ENCODE results near the gene PTOV1.

PTOV1 gene

GRCh38 chr19:49866933-49867782 lies 16.2 kb downstream of the PTOV1 start, which contains the start of gene PNKP (continued):
- TF ChIP-seq ZNF398 (tag by site-specific recombination; IDR thresholded peaks at IDR 0.05) (no peak), ZNF391 (tag by site-specific recombination; IDR thresholded peaks at IDR 0.05; ENCODE audit: borderline replicate concordance, low read depth) (0 out of 2 replicates have a peak, but pooled peaks have one; percentile 64), ZNF404 (tag by site-specific recombination; IDR thresholded peaks at IDR 0.05) (no peak), ZNF596 (tag by site-specific recombination; IDR thresholded peaks at IDR 0.05) (no peak), ZNF362 (tag by site-specific recombination; IDR thresholded peaks at IDR 0.05) (no peak), ZNF776 (tag by site-specific recombination; IDR thresholded peaks at IDR 0.05; ENCODE audit: borderline replicate concordance) (no peak), PATZ1 (tag by site-specific recombination; IDR thresholded peaks at IDR 0.05) (peak; percentile 95), KLF16 (tag by site-specific recombination; IDR thresholded peaks at IDR 0.05) (peak; percentile 98), GLIS1 (tag by site-specific recombination; IDR thresholded peaks at IDR 0.05) (peak; percentile 91), ZNF549 (tag by site-specific recombination; IDR thresholded peaks at IDR 0.05) (no peak), ZNF514 (tag by site-specific recombination; IDR thresholded peaks at IDR 0.05) (no peak), ZNF19 (tag by site-specific recombination; IDR thresholded peaks at IDR 0.05; ENCODE audit: low read depth) (no peak), ZNF335 (tag by site-specific recombination; conservative IDR thresholded peaks at IDR 0.05) (peak; percentile 90), ZNF10 (tag by site-specific recombination; IDR thresholded peaks at IDR 0.05) (no peak), KLF8 (tag by site-specific recombination; IDR thresholded peaks at IDR 0.05) (peak; percentile 94), ZNF558 (tag by site-specific recombination; IDR thresholded peaks at IDR 0.05) (no peak), ELK4 (IDR thresholded peaks at IDR 0.05; ENCODE audit: borderline replicate concordance, low read depth, low read length) (no peak; the same call in 1 of the 2 replicates), ZNF292 (tag by site-specific recombination; IDR thresholded peaks at IDR 0.05; ENCODE audit: borderline replicate concordance, low read depth) (no peak), SCRT2 (tag by site-specific recombination; IDR thresholded peaks at IDR 0.05) (0 out of 2 replicates have a peak, but pooled peaks have one; percentile 16), ZNF449 (tag by site-specific recombination; IDR thresholded peaks at IDR 0.05) (no peak), ZNF660 (tag by site-specific recombination; IDR thresholded peaks at IDR 0.05) (no peak; the same call in 1 of the 2 replicates), WT1 (tag by site-specific recombination; IDR thresholded peaks at IDR 0.05) (no peak), ZNF692 (tag by site-specific recombination; IDR thresholded peaks at IDR 0.05) (peak; percentile 59), ZNF133 (tag by site-specific recombination; IDR thresholded peaks at IDR 0.05) (no peak), ZNF530 (tag by site-specific recombination; IDR thresholded peaks at IDR 0.05; ENCODE audit: low read depth) (no peak), PRDM1 (tag by site-specific recombination; IDR thresholded peaks at IDR 0.05) (no peak), KLF17 (tag by site-specific recombination; IDR thresholded peaks at IDR 0.05) (peak; percentile 58; the same call in 1 of the 2 replicates), SCRT1 (tag by site-specific recombination; IDR thresholded peaks at IDR 0.05; ENCODE audit: borderline replicate concordance) (no peak)

All from HEK293 (cell line).